Trophoblast cell (in vitro differentiated cells and primary cell): ENCODE data around the gene HID1.
"Not testable (repeated sequence)": the region's sequence is repeated elsewhere in the genome, so short reads cannot be mapped to it uniquely, and the experiment has no call there.

Source experiments
- DNase-seq, 2 donors: peaks; one replicate each; pipeline ENCODE4 v3.0.0-alpha.2; 2016
- H2AFZ ChIP-seq: 2 replicates; pipeline ENCODE4 v1.6.1; 2013; ENCODE audit warnings: low read length, moderate library complexity, mild to moderate bottlenecking; ENCODE audit not compliant: insufficient read depth, poor library complexity
- H2AK5ac ChIP-seq: 2 replicates; pipeline ENCODE4 v1.6.1; 2013; ENCODE audit warnings: mild to moderate bottlenecking, low read length
- H2BK120ac ChIP-seq: 2 replicates; pipeline ENCODE4 v1.6.1; 2013; ENCODE audit warnings: low read length, mild to moderate bottlenecking, moderate library complexity; ENCODE audit not compliant: insufficient read depth, poor library complexity
- H2BK12ac ChIP-seq: 2 replicates; pipeline ENCODE4 v1.6.1; 2013; ENCODE audit warnings: mild to moderate bottlenecking, low read length, moderate library complexity
- H2BK5ac ChIP-seq: 2 replicates; pipeline ENCODE4 v1.6.1; 2013; ENCODE audit warnings: low read length, low read depth, moderate library complexity, mild to moderate bottlenecking; ENCODE audit not compliant: poor library complexity
- H3K14ac ChIP-seq: 2 replicates; pipeline ENCODE4 v1.6.1; 2013; ENCODE audit warnings: mild to moderate bottlenecking, low read length
- H3K18ac ChIP-seq: 2 replicates; pipeline ENCODE4 v1.6.1; 2013; ENCODE audit warnings: mild to moderate bottlenecking, low read length
- H3K23ac ChIP-seq: 2 replicates; pipeline ENCODE4 v1.6.1; 2013; ENCODE audit warnings: low read length
- H3K27ac ChIP-seq: 2 replicates; pipeline ENCODE4 v1.5.1; 2013; ENCODE audit warnings: low read depth, mild to moderate bottlenecking, inconsistent platforms, low read length, moderate library complexity
- H3K27me3 ChIP-seq: 2 replicates; pipeline ENCODE4 v1.6.1; 2013; ENCODE audit warnings: inconsistent platforms, mild to moderate bottlenecking, low read length, moderate library complexity; ENCODE audit not compliant: insufficient read depth
- H3K36me3 ChIP-seq, 2 experiments: 1 replicate in 1 of 2; 2 replicates in 1 of 2; pipeline ENCODE4 v1.6.1; 2013; ENCODE audit warnings: low read length in 2 of 2, mild to moderate bottlenecking in 2 of 2, moderate library complexity in 1 of 2; ENCODE audit not compliant: insufficient read depth in 2 of 2, control insufficient read depth in 1 of 2
- H3K4ac ChIP-seq: 2 replicates; pipeline ENCODE4 v1.6.1; 2013; ENCODE audit warnings: low read depth, mild to moderate bottlenecking, low read length, moderate library complexity
- H3K4me1 ChIP-seq, 2 experiments: 1 replicate in 1 of 2; 2 replicates in 1 of 2; pipeline ENCODE4 v1.6.1; 2013; ENCODE audit warnings: low read length in 2 of 2, mild to moderate bottlenecking in 2 of 2, moderate library complexity in 1 of 2; ENCODE audit not compliant: insufficient read depth in 2 of 2, control insufficient read depth in 1 of 2
- H3K4me2 ChIP-seq: 2 replicates; pipeline ENCODE4 v1.6.1; 2013; ENCODE audit warnings: inconsistent platforms, mild to moderate bottlenecking, low read length, moderate library complexity
- H3K4me3 ChIP-seq: 2 replicates; pipeline ENCODE4 v1.5.1; 2013; ENCODE audit warnings: mild to moderate bottlenecking, low read depth, low read length, inconsistent platforms
- H3K79me1 ChIP-seq: one replicate; pipeline ENCODE4 v1.6.1; 2013; ENCODE audit warnings: low read length
- H3K79me2 ChIP-seq: 2 replicates; pipeline ENCODE4 v1.6.1; 2013; ENCODE audit warnings: low read length, mild to moderate bottlenecking; ENCODE audit not compliant: control insufficient read depth, insufficient read depth, poor library complexity
- H3K9ac ChIP-seq: 2 replicates; pipeline ENCODE4 v1.6.1; 2013; ENCODE audit warnings: mild to moderate bottlenecking, low read length
- H3K9me3 ChIP-seq: 2 replicates; pipeline ENCODE4 v1.6.1; 2013; ENCODE audit warnings: low read depth, mild to moderate bottlenecking, control low read depth, inconsistent platforms, low read length; ENCODE audit not compliant: insufficient read depth
- H4K12ac ChIP-seq: 2 replicates; pipeline ENCODE4 v1.6.1; 2013; ENCODE audit warnings: low read depth, mild to moderate bottlenecking, low read length, moderate library complexity
- H4K8ac ChIP-seq: 2 replicates; pipeline ENCODE4 v1.6.1; 2013; ENCODE audit warnings: low read depth, mild to moderate bottlenecking, low read length, moderate library complexity
- H4K91ac ChIP-seq: one replicate; pipeline ENCODE4 v1.6.1; 2013; ENCODE audit warnings: low read depth, mild to moderate bottlenecking, low read length, moderate library complexity
- WGBS: extraction: QIAGEN DNeasy Blood & Tissue Kit; methylation state at CpG from one replicate; pipeline ENCODE4 v1.1.7; 2013; ENCODE audit warnings: missing lambda C conversion rate; ENCODE audit not compliant: insufficient read length, insufficient coverage; ENCODE audit errors: extremely low coverage; 5-methylcytosine and 5-hydroxymethylcytosine counted together

The HID1 gene

DNA sequence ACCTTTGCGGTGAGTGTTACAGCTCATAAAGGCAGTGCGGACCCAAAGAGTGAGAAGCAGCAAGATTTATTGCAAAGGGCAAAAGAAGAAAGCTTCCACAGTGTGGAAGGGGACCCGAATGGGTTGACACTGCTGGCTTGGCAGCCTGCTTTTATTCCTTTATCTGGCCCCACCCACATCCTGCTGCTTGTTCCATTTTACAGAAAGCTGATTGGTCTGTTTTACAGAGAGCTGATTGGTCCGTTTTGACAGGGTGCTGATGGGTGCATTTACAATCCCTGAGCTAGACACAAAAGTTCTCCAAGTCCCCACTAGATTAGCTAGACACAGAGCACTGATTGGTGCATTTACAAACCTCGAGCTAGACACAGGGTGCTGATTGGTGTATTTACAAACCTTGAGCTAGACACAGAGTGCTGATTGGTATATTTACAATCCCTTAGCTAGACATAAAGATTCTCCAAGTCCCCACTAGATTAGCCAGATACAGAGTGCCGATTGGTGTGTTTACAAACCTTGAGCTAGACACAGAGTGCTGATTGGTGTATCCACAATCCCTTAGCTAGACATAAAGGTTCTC is 66.3 kb downstream of the HID1 start:
- H4K91ac ChIP-seq, H3K18ac ChIP-seq, H2BK5ac ChIP-seq, H4K8ac ChIP-seq, H2BK12ac ChIP-seq, H2BK120ac ChIP-seq, H3K14ac ChIP-seq, DNase-seq, H3K4me3 ChIP-seq, H3K9me3 ChIP-seq, H3K79me1 ChIP-seq, H3K27me3 ChIP-seq, H3K9ac ChIP-seq, H3K23ac ChIP-seq, H3K36me3 ChIP-seq, H4K12ac ChIP-seq, H3K4ac ChIP-seq, H2AFZ ChIP-seq, H3K79me2 ChIP-seq, H3K4me2 ChIP-seq, H3K27ac ChIP-seq, H2AK5ac ChIP-seq: not testable (repeated sequence)
- peaks cover 8 to 16% of the 10 kb centered on the region in 2 experiments for H3K4me1 ChIP-seq
- WGBS: no CpG with 5 or more reads among the region's 6 CpGs

DNA sequence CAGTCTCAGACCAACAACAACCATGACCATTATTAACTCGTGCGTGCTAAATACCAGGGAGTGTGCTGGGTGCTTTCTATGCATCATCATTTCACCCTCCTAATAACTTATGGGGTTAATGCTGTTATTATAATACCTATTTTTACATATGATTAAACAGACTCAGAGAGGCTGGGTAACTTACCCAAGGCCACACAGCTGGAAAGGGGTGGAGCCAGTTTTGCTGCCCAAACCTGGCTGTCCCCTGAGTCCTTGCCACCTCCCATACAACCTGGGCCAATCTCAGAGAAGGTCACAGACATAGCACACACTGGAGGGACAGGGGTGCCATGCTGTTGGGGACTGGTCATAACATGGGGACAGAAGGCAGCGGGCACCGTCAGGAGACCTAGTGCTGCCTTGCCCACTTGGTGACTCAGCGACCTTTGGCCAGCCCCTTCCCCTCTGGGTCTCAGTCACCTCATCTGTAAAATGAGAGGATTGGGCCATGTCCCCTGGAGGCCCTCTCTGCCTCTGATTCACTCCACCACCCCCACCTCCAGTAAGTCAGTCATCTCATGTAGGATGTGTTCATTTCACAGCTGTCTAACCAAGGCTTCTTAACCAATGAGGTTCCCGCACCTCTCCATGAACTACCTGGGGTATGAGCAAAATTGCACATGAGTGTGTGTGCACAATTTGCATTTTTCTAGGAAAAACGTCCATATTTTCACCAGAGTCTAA is 67.7 kb downstream of the HID1 start:
- H2BK120ac ChIP-seq: no peak overlapping the region
- H3K27ac ChIP-seq: no peak overlapping the region
- no peak for DNase-seq
- no peak overlapping the region for H3K14ac ChIP-seq
- H3K79me1 ChIP-seq: peaks cover 6% of the 10 kb centered on the region
- no CpG with 5 or more reads among the region's 7 CpGs for WGBS
- no peak overlapping the region for H3K18ac ChIP-seq
- H3K23ac ChIP-seq: peak overlapping the region; percentile 24
- H2AFZ ChIP-seq: no peak overlapping the region
- peaks cover 7% of the 10 kb centered on the region for H3K9me3 ChIP-seq
- no peak overlapping the region for H2BK12ac ChIP-seq
- no peaks in the 10 kb centered on the region for H3K36me3 ChIP-seq
- H3K27me3 ChIP-seq: no peaks in the 10 kb centered on the region
- no peak overlapping the region for H4K91ac ChIP-seq
- H4K12ac ChIP-seq: no peak overlapping the region
- no peak overlapping the region for H3K4me3 ChIP-seq
- peaks cover 8 to 16% of the 10 kb centered on the region in 2 experiments for H3K4me1 ChIP-seq
- H3K4ac ChIP-seq: no peak overlapping the region
- no peak overlapping the region for H4K8ac ChIP-seq
- H3K4me2 ChIP-seq: no peak overlapping the region
- peak overlapping the region; percentile 3 for H3K9ac ChIP-seq
- H2BK5ac ChIP-seq: no peak overlapping the region
- no peak overlapping the region for H2AK5ac ChIP-seq
- no peaks in the 10 kb centered on the region for H3K79me2 ChIP-seq

DNA sequence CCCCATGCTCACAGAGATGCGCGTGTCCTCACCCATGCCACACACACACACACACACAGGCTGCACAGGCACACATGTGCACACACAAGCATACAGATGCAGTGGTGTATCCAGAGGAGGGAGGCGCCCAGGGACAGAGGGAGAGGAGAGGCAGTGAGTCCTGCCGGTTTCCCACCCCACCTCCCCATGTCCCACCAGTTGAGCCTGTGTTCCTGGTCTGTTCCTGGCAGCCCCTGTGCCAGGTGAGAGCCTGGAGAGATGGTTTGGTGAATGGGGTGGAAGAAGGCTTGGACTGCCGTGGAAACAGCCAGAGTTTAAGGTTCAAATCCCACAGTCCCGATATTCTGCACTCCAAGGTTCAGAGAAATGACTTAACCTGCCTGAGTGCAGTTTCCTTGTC is 68.9 kb downstream of the HID1 start:
- Histone ChIP-seq H3K27ac (no peak overlapping the region), H3K9ac (no peak overlapping the region), H3K4me2 (no peak overlapping the region), H3K4me3 (no peak overlapping the region), H4K12ac (no peak overlapping the region), H3K18ac (no peak overlapping the region), H4K91ac (no peak overlapping the region), H4K8ac (no peak overlapping the region), H3K14ac (no peak overlapping the region), H3K36me3 (no peaks in the 10 kb centered on the region), H3K4me1 (peaks cover 4 to 12% of the 10 kb centered on the region in 2 experiments), H3K4ac (no peak overlapping the region), H2BK5ac (no peak overlapping the region), H3K79me2 (no peaks in the 10 kb centered on the region), H3K79me1 (peaks cover 6% of the 10 kb centered on the region), H3K27me3 (no peaks in the 10 kb centered on the region), H3K23ac (no peak overlapping the region), H2BK12ac (no peak overlapping the region), H2AK5ac (no peak overlapping the region), H3K9me3 (peaks cover 7% of the 10 kb centered on the region), H2AFZ (no peak overlapping the region), H2BK120ac (no peak overlapping the region)
- no peak for DNase-seq
- no CpG with 5 or more reads among the region's 6 CpGs for WGBS

DNA sequence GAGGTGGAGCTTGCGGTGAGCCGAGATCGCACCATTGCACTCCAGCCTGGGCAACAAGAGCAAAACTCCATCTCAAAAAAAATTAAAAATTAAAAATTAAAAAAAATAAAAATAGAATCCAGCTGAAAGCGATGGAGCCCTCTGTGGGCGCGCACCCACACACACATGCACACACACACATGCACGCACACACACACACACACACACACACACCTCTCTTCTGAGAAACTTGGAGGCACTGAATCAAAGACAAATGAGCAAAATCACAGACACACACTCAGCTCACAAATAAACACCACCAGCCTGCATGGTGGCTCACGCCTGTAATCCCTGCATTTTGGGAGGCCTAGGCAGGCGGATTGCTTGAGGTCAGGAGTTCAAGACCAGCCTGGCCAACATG is 69.5 kb downstream of the HID1 start:
- Histone ChIP-seq H3K79me1 (peaks cover 6% of the 10 kb centered on the region), H3K79me2 (no peaks in the 10 kb centered on the region), H4K91ac (no peak overlapping the region), H2BK5ac (no peak overlapping the region), H4K12ac (no peak overlapping the region), H4K8ac (no peak overlapping the region), H3K23ac (no peak overlapping the region), H3K4me3 (no peak overlapping the region), H2BK12ac (no peak overlapping the region), H3K4ac (no peak overlapping the region), H2AFZ (no peak overlapping the region), H3K27me3 (no peaks in the 10 kb centered on the region), H3K9ac (no peak overlapping the region), H3K4me2 (no peak overlapping the region), H3K27ac (no peak overlapping the region), H2AK5ac (no peak overlapping the region), H3K4me1 (peaks cover 2 to 8% of the 10 kb centered on the region in 2 experiments), H3K18ac (no peak overlapping the region), H3K36me3 (no peaks in the 10 kb centered on the region), H2BK120ac (no peak overlapping the region), H3K14ac (no peak overlapping the region), H3K9me3 (peaks cover 7% of the 10 kb centered on the region)
- WGBS: no CpG with 5 or more reads among the region's 9 CpGs
- DNase-seq: no peak
